Endothelial cell of umbilical vein (primary cell): ENCODE results near the gene DKKL1. TPM values are rescaled to one million over a fixed set of nuclear protein-coding genes. Genes with fewer than 3 reads are reported as not detected.

Source experiments
- BruUV-seq: library from RNA; stranded (reverse); fragments of 400-500 nt; replicated peaks from 2 replicates; lab custom pipeline; 2021; lab: Mats Ljungman, UMichigan
- CTCF ChIA-PET: fragments of 300-600, 350-600 bp; sonication (Branson Sonifier 250); formaldehyde crosslinking; loops from one replicate; lab custom pipeline; 2021; ENCODE audit warnings: antibody characterized with exemption, inconsistent platforms; lab: Charles Lee
- POLR2A ChIA-PET: fragments of 300-600, 350-600 bp; sonication (Branson Sonifier 250); formaldehyde crosslinking; loops from one replicate; lab custom pipeline; 2021; ENCODE audit warnings: antibody characterized with exemption, inconsistent platforms; lab: Charles Lee
- DNase-seq: peaks from one replicate; pipeline ENCODE4 v3.0.0-alpha.2; 2011; ENCODE audit warnings: low read depth, low spot score
- FAIRE-seq: peaks from 2 replicates; lab custom pipeline; 2011; peaks lifted over from hg19 to GRCh38; lab: Jason Lieb, UNC
- H2AFZ ChIP-seq: 2 replicates; pipeline ENCODE4 v1.6.0; 2012; ENCODE audit warnings: low read depth, low read length, control low read depth, inconsistent platforms
- H3K27ac ChIP-seq: 2 replicates; pipeline ENCODE4 v1.5.1; 2011; ENCODE audit warnings: low read depth, mild to moderate bottlenecking, control low read depth, low read length, moderate library complexity; ENCODE audit not compliant: insufficient read depth
- H3K27me3 ChIP-seq, 2 experiments: 2 replicates each; pipeline versions ENCODE4 v1.6.0 to v1.6.1; 2011; ENCODE audit warnings: low read length in 2 of 2, mixed read lengths in 1 of 2; ENCODE audit not compliant: control insufficient read depth in 2 of 2, insufficient read depth in 2 of 2
- H3K36me3 ChIP-seq, 2 experiments: 2 replicates in 1 of 2; 3 replicates in 1 of 2; pipeline ENCODE4 v1.5.1; 2011; ENCODE audit warnings: low read length in 2 of 2, mild to moderate bottlenecking in 1 of 2, moderate library complexity in 1 of 2; ENCODE audit not compliant: control insufficient read depth in 2 of 2, insufficient read depth in 2 of 2; ENCODE audit errors: extremely low read depth in 1 of 2
- H3K4me1 ChIP-seq: 3 replicates; pipeline ENCODE4 v1.5.1; 2011; ENCODE audit warnings: mild to moderate bottlenecking, low read length; ENCODE audit not compliant: control insufficient read depth, insufficient read depth; ENCODE audit errors: extremely low read depth
- H3K4me2 ChIP-seq: 2 replicates; pipeline ENCODE4 v1.6.1; 2011; ENCODE audit warnings: low read length, control low read depth, mixed read lengths; ENCODE audit not compliant: insufficient read depth
- H3K4me3 ChIP-seq, 3 experiments: fragments of 200-600 bp in 1 of 3; sonication (generic), shearing (Covaris generic) in 1 of 3; replicated peaks in 1 of 3; 2 replicates each; pipeline ENCODE4 v1.5.1; 2011 to 2016; ENCODE audit warnings: control low read depth in 3 of 3, low read length in 3 of 3, mild to moderate bottlenecking in 2 of 3, inconsistent platforms in 1 of 3, low read depth in 1 of 3, moderate library complexity in 1 of 3; ENCODE audit not compliant: insufficient read depth in 1 of 3
- H3K79me2 ChIP-seq: 2 replicates; pipeline ENCODE4 v1.6.0; 2012; ENCODE audit warnings: low read length, inconsistent platforms; ENCODE audit not compliant: control insufficient read depth, insufficient read depth
- H3K9ac ChIP-seq: replicated peaks from 2 replicates; pipeline ENCODE3; 2011; ENCODE audit warnings: low read length, control low read depth; ENCODE audit not compliant: insufficient read depth; ENCODE audit errors: extremely low read depth
- H3K9me1 ChIP-seq: replicated peaks from 3 replicates; pipeline ENCODE4 v1.6.0; 2011; ENCODE audit warnings: mild to moderate bottlenecking, low read length; ENCODE audit not compliant: control insufficient read depth, insufficient read depth; ENCODE audit errors: extremely low read depth
- H3K9me3 ChIP-seq: replicated peaks from 2 replicates; pipeline ENCODE4 v1.5.1; 2012; ENCODE audit warnings: low read length, inconsistent platforms; ENCODE audit not compliant: control insufficient read depth, insufficient read depth
- H4K20me1 ChIP-seq: replicated peaks from 2 replicates; pipeline ENCODE3; 2011; ENCODE audit warnings: mild to moderate bottlenecking, low read length; ENCODE audit not compliant: control insufficient read depth, insufficient read depth; ENCODE audit errors: extremely low read depth
- CTCF ChIP-seq, 2 donors: IDR thresholded peaks; 1 replicate in 1 of 2; 2 replicates in 1 of 2; pipeline ENCODE4 v1.5.1; 2011; ENCODE audit warnings: low read length in 2 of 2, mild to moderate bottlenecking in 2 of 2, moderate library complexity in 2 of 2, control low read depth in 1 of 2, inconsistent platforms in 1 of 2, low read depth in 1 of 2; ENCODE audit not compliant: insufficient read depth in 1 of 2; ENCODE audit errors: extremely low read depth in 1 of 2
- EZH2 ChIP-seq: IDR thresholded peaks from 2 replicates; pipeline ENCODE4 v1.6.1; 2012; ENCODE audit warnings: borderline replicate concordance, low read depth, mild to moderate bottlenecking, moderate library complexity, low read length, inconsistent platforms; ENCODE audit not compliant: severe bottlenecking
- GATA2 ChIP-seq: IDR thresholded peaks from 2 replicates; pipeline ENCODE4 v1.7.0; 2011; ENCODE audit warnings: low read depth, mild to moderate bottlenecking, moderate library complexity, mixed read lengths, low read length; ENCODE audit not compliant: insufficient read length, insufficient read depth
- JUN ChIP-seq: IDR thresholded peaks from 2 replicates; pipeline ENCODE4 v1.6.1; 2011; ENCODE audit warnings: borderline replicate concordance, low read depth; ENCODE audit not compliant: insufficient read length, insufficient read depth
- POLR2A ChIP-seq: IDR thresholded peaks from 2 replicates; pipeline ENCODE4 v1.6.1; 2012; ENCODE audit warnings: low read depth, mild to moderate bottlenecking, control low read depth, low read length
- POLR2AphosphoS5 ChIP-seq: IDR thresholded peaks from 2 replicates; pipeline ENCODE4 v1.6.1; 2012; ENCODE audit warnings: low read depth, mild to moderate bottlenecking, control low read depth, low read length, moderate library complexity; ENCODE audit not compliant: insufficient read depth
- dilution Hi-C: fragments of 300-500 bp; cut with MboI; formaldehyde crosslinking; loops from one replicate; pipeline ENCODE4 v1.15.0; 2019; ENCODE audit warnings: low sequenced_read_pairs; ENCODE audit not compliant: extremely low pct_ligation_motif_present
- intact Hi-C: fragments of 100-400 bp; cut with micrococcal nuclease; formaldehyde crosslinking; loops from one replicate; pipeline ENCODE4 v1.10.0; 2022
- polyA plus RNA-seq, 4 experiments: library from polyadenylated mRNA; depleted of rRNA in 3 of 4; stranded (reverse) in 3 of 4; unstranded in 1 of 4; fragments of >200 nt; gene quantifications; 2 replicates each; pipeline versions ENCODE4 v1.2.1 to v1.2.3, GENCODE V29; 2011 to 2012; ENCODE audit warnings: missing spikeins in 1 of 4
- total RNA-seq: library from RNA; stranded (reverse); gene quantifications from 2 replicates; pipeline ENCODE4 v1.2.3, GENCODE V29; 2021
- TF ChIP-seq, protein P1 (sequence below): IDR thresholded peaks from 2 replicates; pipeline ENCODE4 v1.6.1; 2011; ENCODE audit not compliant: insufficient read depth, insufficient read length

DKKL1 gene
- total and polyA plus RNA-seq, 2 donors (not counting 3 experiments of a cell fraction or from before 2014, with no cell fraction given) = 0.21 TPM; not detected in 1

DNA sequence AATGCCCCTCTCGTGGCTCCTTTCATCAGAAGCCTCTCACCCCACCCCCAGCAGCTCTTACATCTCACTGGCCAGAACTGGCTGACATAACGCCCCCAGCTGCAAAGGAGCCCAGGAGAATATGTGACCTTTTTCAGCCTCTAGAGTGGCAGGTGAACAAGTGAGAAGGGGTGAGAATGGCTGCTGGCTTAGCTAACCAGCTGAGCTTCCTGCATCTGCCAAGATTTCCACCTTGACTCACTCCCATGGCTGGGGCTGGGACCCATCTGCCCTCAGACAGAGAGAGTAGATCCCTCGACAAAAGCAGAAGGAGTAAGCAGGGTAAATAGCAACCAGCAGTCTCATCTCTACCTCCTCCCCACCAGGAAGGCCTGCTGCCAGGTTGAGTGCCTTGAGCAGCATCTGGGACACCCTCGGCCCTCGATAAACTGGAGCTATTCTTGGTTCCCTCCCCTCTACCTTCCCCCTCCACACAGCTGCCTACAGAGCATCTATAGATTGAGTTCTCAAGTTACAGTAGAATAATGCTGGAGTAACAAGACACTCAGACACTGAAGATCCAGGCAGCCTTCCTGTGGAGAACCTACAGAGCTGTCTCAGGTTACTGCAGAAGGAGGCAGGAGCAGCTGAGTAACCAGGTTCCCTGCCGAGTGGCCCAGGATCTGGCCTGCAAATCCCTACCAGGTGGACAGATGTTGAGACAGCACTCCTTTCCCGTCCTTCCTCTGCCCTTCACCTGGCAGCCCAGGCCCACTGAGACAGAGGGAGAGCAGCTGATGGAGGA lies 39.9 kb downstream of the DKKL1 start:
- no peak overlapping the region for H3K4me3 ChIP-seq
- CTCF ChIA-PET = no interaction called here
- H3K4me2 ChIP-seq = no peak overlapping the region
- dilution Hi-C loops (no loop called here), intact Hi-C loops (no loop called here)
- H3K9me3 ChIP-seq = no peaks in the 10 kb centered on the region
- no peaks in the 10 kb centered on the region for H4K20me1 ChIP-seq
- H3K9me1 ChIP-seq = no peaks in the 10 kb centered on the region
- H3K27me3 ChIP-seq = no peaks in the 10 kb centered on the region
- no peaks in the 10 kb centered on the region for H3K36me3 ChIP-seq
- no TSS peak for BruUV-seq
- TF ChIP-seq, protein P1, sequence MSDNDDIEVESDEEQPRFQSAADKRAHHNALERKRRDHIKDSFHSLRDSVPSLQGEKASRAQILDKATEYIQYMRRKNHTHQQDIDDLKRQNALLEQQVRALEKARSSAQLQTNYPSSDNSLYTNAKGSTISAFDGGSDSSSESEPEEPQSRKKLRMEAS = no peak
- TF ChIP-seq GATA2 (no peak), EZH2 (no peak)
- H3K9ac ChIP-seq = no peak overlapping the region
- no peak overlapping the region for H3K27ac ChIP-seq
- FAIRE-seq (no peak), DNase-seq (no peak)
- no peaks in the 10 kb centered on the region for H3K79me2 ChIP-seq
- H2AFZ ChIP-seq = no peak overlapping the region
- POLR2A ChIA-PET = no interaction called here
- H3K4me1 ChIP-seq = no peaks in the 10 kb centered on the region

DNA sequence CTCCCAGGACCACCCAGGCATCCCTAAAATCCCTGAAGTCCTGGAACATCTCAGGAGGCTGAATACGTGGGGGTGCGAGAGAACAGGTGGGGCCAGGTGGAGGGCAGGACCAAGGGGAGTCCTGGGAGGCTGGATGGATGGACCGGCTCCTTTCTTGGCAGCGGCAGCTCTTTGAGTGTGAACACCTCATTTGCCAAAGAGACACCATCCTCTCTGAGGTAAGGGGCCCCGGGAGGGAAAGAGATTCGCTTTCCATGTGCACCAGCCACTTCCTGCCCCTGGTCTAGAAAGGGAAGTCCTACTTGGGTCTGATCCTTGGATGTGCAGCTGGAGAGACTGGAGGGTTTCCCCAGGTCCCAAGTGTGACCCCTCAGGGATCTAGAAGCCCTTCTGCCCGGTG lies 43.4 kb downstream of the DKKL1 start:
- TF ChIP-seq JUN (no peak), POLR2A (no peak), CTCF (IDR thresholded peaks at IDR 0.05; ENCODE audit: extremely low read depth in 1 of 2, insufficient read depth in 1 of 2, low read depth in 1 of 2, low read length in 2 of 2) (no peak), POLR2AphosphoS5 (no peak)
- no peaks in the 10 kb centered on the region for H4K20me1 ChIP-seq
- no peak overlapping the region for H3K4me2 ChIP-seq
- dilution Hi-C loops (no loop called here), intact Hi-C loops (no loop called here)
- no peak for FAIRE-seq
- H3K4me3 ChIP-seq = no peak overlapping the region
- H3K9me3 ChIP-seq = no peaks in the 10 kb centered on the region
- no peaks in the 10 kb centered on the region for H3K36me3 ChIP-seq
- H3K79me2 ChIP-seq = no peaks in the 10 kb centered on the region
- CTCF ChIA-PET = interaction anchor here (1.0 to 1.7 kb wide), 4 partner anchors 10 to 45 kb away, joined by 3 to 4 read pairs (median 3); partner anchors contain the start of gene TEAD2
- no peaks in the 10 kb centered on the region for H3K4me1 ChIP-seq
- no peak overlapping the region for H3K27ac ChIP-seq
- no peaks in the 10 kb centered on the region for H3K27me3 ChIP-seq
- H3K9ac ChIP-seq = no peak overlapping the region
- H2AFZ ChIP-seq = no peak overlapping the region
- POLR2A ChIA-PET = no interaction called here
- no peaks in the 10 kb centered on the region for H3K9me1 ChIP-seq
- DNase-seq = no peak
- BruUV-seq = no TSS peak
